Gastroesophageal sphincter (tissue), 3 donors: ENCODE measurements around the gene CLCNKB.

Experiments used
- CTCF ChIP-seq, 4 experiments: fragments of 200-600 bp in 2 of 4; fragments of 450-650 bp in 2 of 4; sonication (generic) in 1 of 4; IDR thresholded peaks; one replicate each; pipeline ENCODE4 v1.5.1; 2017 to 2019; ENCODE audit warnings: antibody characterized with exemption in 4 of 4, mild to moderate bottlenecking in 2 of 4, moderate library complexity in 2 of 4
- EP300 ChIP-seq: sonication (generic); formaldehyde crosslinking; IDR thresholded peaks from one replicate; pipeline ENCODE4 v1.6.1; 2017; ENCODE audit warnings: antibody characterized with exemption, mild to moderate bottlenecking
- POLR2A ChIP-seq, 2 donors: fragments of 450-650 bp; IDR thresholded peaks; one replicate each; pipeline ENCODE4 v1.6.1; 2017; ENCODE audit warnings: antibody characterized with exemption in 2 of 2, mild to moderate bottlenecking in 2 of 2, moderate library complexity in 1 of 2

- no peak for TF ChIP-seq CTCF (IDR thresholded peaks at IDR 0.05)
- no peak for TF ChIP-seq POLR2A (IDR thresholded peaks at IDR 0.05)
- TF ChIP-seq EP300, result no peak
Observed at GRCh38 chr1:16091296-16091695, 47.7 kb downstream of the CLCNKB start.
